H9 (cell line): ENCODE measurements around the gene NYAP2. TPM values are rescaled to one million over a fixed set of nuclear protein-coding genes. Genes with fewer than 3 reads are reported as not detected.

Experiments
- DNase-seq: peaks from one replicate; pipeline ENCODE4 v3.0.0-alpha.2; 2017
- H2AFZ ChIP-seq: one replicate; pipeline ENCODE4 v1.6.1; 2013; ENCODE audit warnings: mild to moderate bottlenecking, low read length, control low read depth, moderate library complexity
- H2AK5ac ChIP-seq: 2 replicates; pipeline ENCODE4 v1.6.1; 2013; ENCODE audit warnings: low read length, control low read depth, mixed read lengths; ENCODE audit not compliant: insufficient read length
- H2BK120ac ChIP-seq: one replicate; pipeline ENCODE4 v1.6.1; 2013; ENCODE audit warnings: low read depth, mild to moderate bottlenecking, low read length, control low read depth, inconsistent platforms; ENCODE audit not compliant: poor library complexity, severe bottlenecking
- H2BK12ac ChIP-seq: 2 replicates; pipeline ENCODE4 v1.6.1; 2013; ENCODE audit warnings: low read length, control low read depth, mixed read lengths, low read depth; ENCODE audit not compliant: insufficient read length
- H2BK15ac ChIP-seq: 2 replicates; pipeline ENCODE4 v1.6.1; 2013; ENCODE audit warnings: low read depth, low read length, control low read depth
- H2BK20ac ChIP-seq: one replicate; pipeline ENCODE4 v1.6.1; 2013; ENCODE audit warnings: low read depth, mild to moderate bottlenecking, low read length, control low read depth, inconsistent platforms; ENCODE audit not compliant: poor library complexity, severe bottlenecking
- H2BK5ac ChIP-seq: 2 replicates; pipeline ENCODE4 v1.6.1; 2013; ENCODE audit warnings: low read length, control low read depth, mixed read lengths; ENCODE audit not compliant: insufficient read length
- H3K14ac ChIP-seq: 2 replicates; pipeline ENCODE4 v1.6.1; 2013; ENCODE audit warnings: low read length, control low read depth; ENCODE audit not compliant: insufficient read depth
- H3K18ac ChIP-seq: 2 replicates; pipeline ENCODE4 v1.6.1; 2013; ENCODE audit warnings: low read depth, mild to moderate bottlenecking, mixed read lengths, low read length, control low read depth; ENCODE audit not compliant: insufficient read length
- H3K23ac ChIP-seq: 2 replicates; pipeline ENCODE4 v1.6.1; 2013; ENCODE audit warnings: low read length, control low read depth, mixed read lengths, low read depth; ENCODE audit not compliant: insufficient read length
- H3K23me2 ChIP-seq: 2 replicates; pipeline ENCODE4 v1.6.1; 2013; ENCODE audit warnings: low read depth, mild to moderate bottlenecking, mixed read lengths, low read length, control low read depth; ENCODE audit not compliant: insufficient read length, poor library complexity, severe bottlenecking
- H3K27ac ChIP-seq: 2 replicates; pipeline ENCODE4 v1.5.1; 2013; ENCODE audit warnings: low read length, control low read depth, mixed read lengths, low read depth; ENCODE audit not compliant: insufficient read length
- H3K27me3 ChIP-seq: 2 replicates; pipeline ENCODE4 v1.6.1; 2013; ENCODE audit warnings: low read length, control low read depth, inconsistent platforms; ENCODE audit not compliant: insufficient read depth
- H3K4ac ChIP-seq: 2 replicates; pipeline ENCODE4 v1.6.1; 2013; ENCODE audit warnings: low read depth, mild to moderate bottlenecking, control low read depth, inconsistent platforms, low read length, moderate library complexity
- H3K4me1 ChIP-seq: 2 replicates; pipeline ENCODE4 v1.6.1; 2013; ENCODE audit warnings: low read length, control low read depth, inconsistent platforms; ENCODE audit not compliant: insufficient read depth
- H3K4me2 ChIP-seq: 2 replicates; pipeline ENCODE4 v1.6.1; 2013; ENCODE audit warnings: low read length, control low read depth, mixed read lengths; ENCODE audit not compliant: insufficient read length, insufficient read depth
- H3K56ac ChIP-seq: 2 replicates; pipeline ENCODE4 v1.6.1; 2013; ENCODE audit warnings: low read depth, mild to moderate bottlenecking, mixed read lengths, low read length, control low read depth; ENCODE audit not compliant: insufficient read length
- H3K79me1 ChIP-seq: 2 replicates; pipeline ENCODE4 v1.6.1; 2013; ENCODE audit warnings: low read depth, mild to moderate bottlenecking, moderate library complexity, low read length, control low read depth, inconsistent platforms; ENCODE audit not compliant: insufficient read depth, poor library complexity, severe bottlenecking
- H3K79me2 ChIP-seq: 2 replicates; pipeline ENCODE4 v1.6.1; 2013; ENCODE audit warnings: low read length, control low read depth, inconsistent platforms; ENCODE audit not compliant: insufficient read depth
- H3K9ac ChIP-seq: 2 replicates; pipeline ENCODE4 v1.6.1; 2013; ENCODE audit warnings: low read length, control low read depth, mixed read lengths; ENCODE audit not compliant: insufficient read length; ENCODE audit errors: extremely low read depth
- H3K9me3 ChIP-seq: one replicate; pipeline ENCODE4 v1.6.1; 2013; ENCODE audit warnings: low read depth, low read length, inconsistent platforms; ENCODE audit not compliant: control insufficient read depth
- H3T11ph ChIP-seq: one replicate; pipeline ENCODE4 v1.6.1; 2013; ENCODE audit warnings: mild to moderate bottlenecking, low read length, control low read depth, inconsistent platforms
- H4K20me1 ChIP-seq: one replicate; pipeline ENCODE4 v1.6.1; 2013; ENCODE audit not compliant: control insufficient read depth, insufficient read length, insufficient read depth
- H4K5ac ChIP-seq: 2 replicates; pipeline ENCODE4 v1.6.1; 2013; ENCODE audit warnings: low read depth, mild to moderate bottlenecking, mixed read lengths, low read length, control low read depth; ENCODE audit not compliant: insufficient read length
- H4K8ac ChIP-seq: replicated peaks from 2 replicates; pipeline ENCODE4 v1.6.1; 2013; ENCODE audit warnings: low read length, control low read depth, mixed read lengths, low read depth; ENCODE audit not compliant: insufficient read length
- H4K91ac ChIP-seq: 2 replicates; pipeline ENCODE4 v1.6.1; 2013; ENCODE audit warnings: low read depth, mild to moderate bottlenecking, moderate library complexity, mixed read lengths, low read length, control low read depth; ENCODE audit not compliant: insufficient read length
- H3K27ac Mint-ChIP-seq, 3 experiments: 2 replicates in 2 of 3; 3 replicates in 1 of 3; pipeline ENCODE4 v1.8.0; 2020 to 2021; ENCODE audit warnings: mixed read lengths in 3 of 3, mild to moderate bottlenecking in 1 of 3, moderate library complexity in 1 of 3
- H3K27me3 Mint-ChIP-seq: 2 replicates; pipeline ENCODE4 v1.8.0; 2021; ENCODE audit warnings: low read depth, mild to moderate bottlenecking, moderate library complexity, mixed read lengths
- H3K36me3 Mint-ChIP-seq, 3 experiments: 2 replicates in 2 of 3; 3 replicates in 1 of 3; pipeline ENCODE4 v1.8.0; 2020 to 2021; ENCODE audit warnings: low read depth in 3 of 3, mixed read lengths in 3 of 3; ENCODE audit not compliant: insufficient read depth in 1 of 3
- H3K4me1 Mint-ChIP-seq, 2 experiments: 2 replicates each; pipeline ENCODE4 v1.8.0; 2020; ENCODE audit warnings: mixed read lengths in 2 of 2
- H3K4me3 Mint-ChIP-seq, 2 experiments: 2 replicates in 1 of 2; 3 replicates in 1 of 2; pipeline ENCODE4 v1.8.0; 2020 to 2021; ENCODE audit warnings: mild to moderate bottlenecking in 2 of 2, mixed read lengths in 2 of 2, moderate library complexity in 1 of 2
- H3K9me3 Mint-ChIP-seq, 2 experiments: 2 replicates in 1 of 2; 3 replicates in 1 of 2; pipeline ENCODE4 v1.8.0; 2020; ENCODE audit warnings: mild to moderate bottlenecking in 2 of 2, mixed read lengths in 2 of 2, moderate library complexity in 1 of 2
- CTCF ChIP-seq: fragments of 200-600 bp; sonication (generic); conservative IDR thresholded peaks from 3 replicates; pipeline ENCODE4 v1.8.0; 2021; ENCODE audit warnings: antibody characterized with exemption, mild to moderate bottlenecking
- WGBS: extraction: QIAGEN DNeasy Blood & Tissue Kit; methylation state at CpG from one replicate; pipeline ENCODE4 v1.1.7; 2013; ENCODE audit warnings: missing lambda C conversion rate, low lambda C conversion rate, mixed read lengths; ENCODE audit not compliant: insufficient read length; ENCODE audit errors: extremely low coverage; 5-methylcytosine and 5-hydroxymethylcytosine counted together
- total RNA-seq: library from RNA; stranded (reverse); gene quantifications from 2 replicates; pipeline ENCODE4 v1.2.1, GENCODE V29; 2021

Gene NYAP2
- total RNA-seq, 1 experiment from 2014 or later = not detected

- no CpG with 5 or more reads among the region's 3 CpGs for WGBS
- H3K36me3 Mint-ChIP-seq = no peaks in the 10 kb centered on the region; a peak in 1 of 7 replicates
- Histone ChIP-seq H4K5ac (no peak overlapping the region), H4K20me1 (no peaks in the 10 kb centered on the region), H2AFZ (no peak overlapping the region), H4K91ac (no peak overlapping the region), H2BK5ac (no peak overlapping the region), H4K8ac (no peak overlapping the region), H3K18ac (no peak overlapping the region), H3K27ac (no peak overlapping the region), H3K56ac (no peak overlapping the region), H3K79me2 (no peaks in the 10 kb centered on the region), H2AK5ac (no peak overlapping the region), H3K23me2 (no peaks in the 10 kb centered on the region), H3K79me1 (no peaks in the 10 kb centered on the region), H3T11ph (no peak overlapping the region), H3K23ac (no peak overlapping the region), H2BK12ac (no peak overlapping the region), H2BK120ac (no peak overlapping the region), H3K9me3 (no peaks in the 10 kb centered on the region), H3K27me3 (no peaks in the 10 kb centered on the region), H3K4me2 (no peak overlapping the region), H3K4me1 (peaks cover 3% of the 10 kb centered on the region; the same call in 1 of the 2 replicates), H3K4ac (no peak overlapping the region), H2BK20ac (no peak overlapping the region), H2BK15ac (no peak overlapping the region), H3K9ac (no peak overlapping the region), H3K14ac (no peak overlapping the region)
- H3K9me3 Mint-ChIP-seq = no peaks in the 10 kb centered on the region; a peak in 1 of 5 replicates
- peaks cover 14 to 15% of the 10 kb centered on the region in 2 experiments for H3K4me1 Mint-ChIP-seq
- no peak for DNase-seq
- H3K4me3 Mint-ChIP-seq = no peak overlapping the region
- no peak overlapping the region for H3K27ac Mint-ChIP-seq
- no peak for TF ChIP-seq CTCF
- peaks cover 1% of the 10 kb centered on the region; the same call in 1 of the 2 replicates for H3K27me3 Mint-ChIP-seq
These were observed 71.5 kb downstream of the NYAP2 start for GRCh38 chr2:225471039-225471438.
